Aorta (tissue), 5 donors: Measurements from ENCODE around the gene PUM2. TPM values are rescaled to one million over a fixed set of nuclear protein-coding genes. Genes with fewer than 3 reads are reported as not detected.

Source experiments
- ATAC-seq: fragments of 200-7000 bp; cut with Tn5 transposase; one replicate; pipeline ENCODE4 v1.9.1; 2022; ENCODE audit warnings: moderate library complexity; ENCODE audit not compliant: low FRiP score
- DNase-seq, 2 donors: peaks; one replicate each; pipeline ENCODE4 v3.0.0-alpha.2; 2020
- H3K27ac ChIP-seq, 2 donors: one replicate each; pipeline ENCODE4 v1.5.1; 2013; ENCODE audit warnings: low read length in 2 of 2, mild to moderate bottlenecking in 2 of 2, moderate library complexity in 2 of 2, control low read depth in 1 of 2, inconsistent platforms in 1 of 2, low read depth in 1 of 2
- H3K27me3 ChIP-seq, 2 donors: one replicate each; pipeline ENCODE4 v1.6.1; 2013; ENCODE audit warnings: control low read depth in 1 of 2, low read length in 1 of 2, mild to moderate bottlenecking in 1 of 2, moderate library complexity in 1 of 2; ENCODE audit not compliant: insufficient read depth in 2 of 2, control insufficient read depth in 1 of 2
- H3K36me3 ChIP-seq, 2 donors: one replicate each; pipeline ENCODE4 v1.6.1; 2013; ENCODE audit warnings: control low read depth in 1 of 2, low read length in 1 of 2, mild to moderate bottlenecking in 1 of 2; ENCODE audit not compliant: insufficient read depth in 2 of 2, control insufficient read depth in 1 of 2
- H3K4me1 ChIP-seq, 2 donors: one replicate each; pipeline ENCODE4 v1.6.1; 2013; ENCODE audit warnings: low read length in 2 of 2, control low read depth in 1 of 2, mild to moderate bottlenecking in 1 of 2, moderate library complexity in 1 of 2; ENCODE audit not compliant: insufficient read depth in 2 of 2, control insufficient read depth in 1 of 2
- H3K4me3 ChIP-seq, 2 donors: one replicate each; pipeline ENCODE4 v1.5.1; 2013; ENCODE audit warnings: low read length in 2 of 2, control low read depth in 1 of 2, mild to moderate bottlenecking in 1 of 2
- H3K9me3 ChIP-seq: one replicate; pipeline ENCODE4 v1.6.1; 2013; ENCODE audit warnings: mild to moderate bottlenecking, low read length; ENCODE audit not compliant: control insufficient read depth
- WGBS, 2 donors: extraction: QIAGEN DNeasy Blood & Tissue Kit; methylation state at CpG; one replicate each; pipeline ENCODE4 v1.1.7; 2013; 5-methylcytosine and 5-hydroxymethylcytosine counted together
- intact Hi-C, 2 donors: fragments of 100-400 bp; cut with DNase I; formaldehyde crosslinking; loops; one replicate each; pipeline versions ENCODE4 v1.14.2 to v1.15.0; 2022
- polyA plus RNA-seq, 2 donors: library from polyadenylated mRNA; stranded (reverse); fragments of 200-250 nt; gene quantifications; one replicate each; pipeline ENCODE4 v1.2.3, GENCODE V29; 2013
- total RNA-seq, 2 donors: library from RNA; stranded (reverse); fragmentation: NEBNext Ultra II Directional; extraction: Animal tissue kit (Norgen Biotek cat#: 25700); gene quantifications; one replicate each; pipeline ENCODE4 v1.2.1, GENCODE V29; 2021
- donor health status: healthy with polysubstance abuse.
- donor health status: Bipolar disorder and iron deficiency.
- donor health status: DM: no; HTN: no; CAD: no.
- donor health status: DM: no; HTN: no; CAD: no.
- donor health status: DM: yes; HTN: yes; CAD: no.

PUM2 gene
- total and polyA plus RNA-seq, 4 donors, result 21.3 to 104 (median 57.2) TPM

DNA sequence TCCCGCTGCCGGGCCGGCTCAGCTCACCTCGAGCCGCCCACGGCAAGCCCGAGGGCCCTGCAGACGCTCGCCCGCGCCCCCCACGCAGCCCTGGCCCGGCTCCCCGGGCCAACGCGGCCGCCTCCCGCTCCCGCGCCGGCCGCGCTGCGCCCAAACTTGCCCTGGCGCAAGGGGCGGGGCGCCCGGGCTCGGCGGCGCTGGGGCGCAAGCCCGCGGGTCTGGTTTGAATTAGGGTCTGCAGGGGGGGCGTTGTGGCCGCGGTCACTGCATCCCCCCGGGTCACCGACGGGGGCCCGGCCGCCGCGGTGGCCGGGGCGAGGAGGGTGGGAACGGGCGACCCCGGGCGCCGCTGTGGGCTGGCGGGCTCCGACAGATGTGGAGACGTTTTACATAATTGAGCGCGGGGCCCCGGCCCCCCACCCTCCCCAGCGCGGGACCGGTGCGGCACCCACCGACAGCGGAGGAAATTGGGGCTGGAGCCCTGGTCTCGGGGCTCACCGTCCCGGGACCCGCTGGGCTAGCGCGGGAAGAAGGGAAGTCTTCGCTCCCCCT is 126.4 kb downstream of the PUM2 start:
- Histone ChIP-seq H3K9me3 (no peaks in the 10 kb centered on the region), H3K36me3 (no peaks in the 10 kb centered on the region), H3K4me3 (peak overlapping the region; percentile 51 to 59), H3K27ac (no peak overlapping the region), H3K4me1 (no peaks in the 10 kb centered on the region), H3K27me3 (no peaks in the 10 kb centered on the region)
- 1% methylated on average over 46 to 70 of the region's 70 CpGs for WGBS, 2 donors
- ATAC-seq (no peak), DNase-seq (no peak)
- intact Hi-C loops, result loop anchor here (5.0 kb wide), 1 partner anchor 87 kb away; no protein-coding TSS in a partner anchor

DNA sequence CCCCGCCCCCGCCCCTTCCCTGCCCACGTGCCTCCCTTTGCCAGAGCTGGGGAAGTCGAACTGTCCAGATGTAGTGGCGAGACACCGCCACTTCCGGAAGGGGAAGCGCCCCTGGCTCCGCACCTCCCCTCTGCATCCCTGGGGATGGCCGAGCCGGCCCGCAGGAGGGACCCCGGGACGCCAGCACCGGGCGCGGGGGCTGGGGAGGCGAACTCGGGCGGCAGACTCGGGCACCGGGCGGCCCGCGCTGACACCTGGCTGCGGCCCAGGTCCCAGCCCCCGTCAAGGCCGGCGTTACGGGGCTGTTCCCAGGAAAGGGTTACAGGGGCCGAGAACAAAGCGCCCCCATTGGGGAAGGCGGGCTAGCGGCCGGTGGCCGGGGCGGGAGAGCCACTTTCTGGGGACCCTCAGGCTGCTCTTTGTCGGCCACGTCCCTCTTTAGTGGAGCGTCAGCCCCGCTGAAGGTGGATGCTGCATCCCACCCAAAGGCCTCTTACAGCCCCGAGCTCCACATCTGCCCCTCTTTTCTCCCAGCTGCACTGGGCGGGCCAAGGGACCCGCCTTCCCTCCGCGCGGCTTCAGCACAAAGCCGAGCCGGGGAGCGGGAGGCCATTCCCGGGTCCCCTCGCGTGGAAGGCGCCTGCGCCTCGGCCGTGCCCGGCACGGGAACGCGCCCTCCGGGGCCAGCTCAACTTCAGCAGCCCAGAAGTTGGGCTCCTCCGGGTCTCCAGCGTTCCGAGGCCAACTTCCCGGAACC is 127.1 kb downstream of the PUM2 start:
- H3K27ac ChIP-seq, result no peak overlapping the region
- DNase-seq, result peak in 1 of 2 donors; percentile 84
- H3K27me3 ChIP-seq, result no peaks in the 10 kb centered on the region
- intact Hi-C loops, result loop anchor here (5.0 kb wide), 1 partner anchor 86 kb away; no protein-coding TSS in a partner anchor
- no peaks in the 10 kb centered on the region for H3K9me3 ChIP-seq
- 0% methylated on average over 45 to 66 of the region's 66 CpGs for WGBS, 2 donors
- H3K4me3 ChIP-seq, result peak overlapping the region; percentile 51 to 59
- peak; percentile 21 for ATAC-seq
- H3K36me3 ChIP-seq, result no peaks in the 10 kb centered on the region
- no peaks in the 10 kb centered on the region for H3K4me1 ChIP-seq

DNA sequence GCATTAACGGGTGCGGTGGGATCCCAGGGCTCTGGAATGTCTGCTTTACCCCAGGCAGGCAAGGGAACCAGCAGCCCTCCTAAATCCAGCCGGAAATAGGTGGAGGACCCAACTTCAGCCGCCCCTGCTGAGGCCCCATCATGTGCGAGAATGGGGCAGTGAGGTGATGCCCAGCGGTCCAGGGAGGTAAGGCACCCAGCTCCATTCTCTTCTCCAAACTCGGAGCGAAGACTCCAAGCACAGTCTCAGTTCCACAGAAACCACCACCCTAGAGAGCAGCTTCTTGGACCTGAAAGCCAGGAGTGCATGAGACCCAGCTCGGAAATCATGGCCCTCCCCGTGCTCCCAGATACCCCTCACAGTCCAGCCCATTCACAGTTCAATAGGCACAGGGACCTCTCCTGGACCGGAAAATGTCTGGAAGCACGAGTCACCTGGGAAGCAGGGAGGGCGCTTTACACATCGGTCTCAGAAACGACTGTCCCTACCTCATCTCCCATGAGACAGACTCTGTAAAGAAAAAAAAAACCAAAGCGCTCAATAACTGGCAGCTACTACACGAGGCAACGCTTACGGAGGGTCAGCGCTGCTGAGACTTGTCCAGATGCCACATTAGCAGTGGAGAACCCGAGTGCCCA is 127.8 kb downstream of the PUM2 start:
- Histone ChIP-seq H3K9me3 (no peaks in the 10 kb centered on the region), H3K27me3 (no peaks in the 10 kb centered on the region), H3K27ac (no peak overlapping the region), H3K4me3 (no peak overlapping the region), H3K36me3 (no peaks in the 10 kb centered on the region), H3K4me1 (no peaks in the 10 kb centered on the region)
- WGBS, 2 donors, result 38 to 39% methylated on average over 21 of the region's 21 CpGs
- DNase-seq (peak in 1 of 2 donors; percentile 66), ATAC-seq (no peak)
- intact Hi-C loops, result loop anchor here (5.0 kb wide), 1 partner anchor 86 kb away; no protein-coding TSS in a partner anchor

DNA sequence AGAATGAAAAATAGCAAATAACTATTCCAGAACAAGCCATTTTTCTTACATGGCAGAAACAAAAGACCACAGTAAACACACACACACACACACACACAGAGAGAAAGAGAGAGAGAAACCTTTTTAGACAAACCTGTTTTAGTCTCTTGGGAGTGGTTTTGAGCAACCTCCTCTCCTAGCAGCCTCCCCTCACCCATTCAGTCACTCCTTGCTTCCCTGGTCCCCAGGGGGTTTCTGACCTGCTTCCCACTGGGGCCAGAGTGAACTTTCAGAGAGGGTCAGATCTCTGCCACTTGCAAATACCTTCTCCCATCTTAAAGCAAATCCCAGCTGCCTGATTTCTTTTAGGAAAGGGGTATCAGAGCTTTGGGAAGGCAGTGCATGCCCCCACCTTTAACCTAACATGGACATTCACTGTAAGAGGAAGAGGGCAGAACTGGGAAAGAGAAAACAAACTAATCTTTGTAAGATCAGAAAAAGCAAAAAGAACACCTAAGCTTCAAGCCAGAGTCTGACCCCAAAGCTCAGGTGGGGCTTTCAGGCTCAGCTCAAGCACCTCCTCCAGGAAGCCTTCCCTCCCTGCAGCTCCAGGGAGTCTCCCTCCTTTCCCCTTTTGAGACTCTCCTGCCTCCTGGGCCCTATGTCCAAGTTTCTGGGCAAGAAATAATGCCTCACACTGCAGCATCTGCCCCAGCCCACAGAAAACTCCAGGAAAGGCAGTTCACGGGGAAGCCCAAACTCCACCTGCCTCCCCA is 128.5 kb downstream of the PUM2 start:
- ATAC-seq, result no peak
- Histone ChIP-seq H3K4me1 (no peaks in the 10 kb centered on the region), H3K27ac (no peak overlapping the region), H3K27me3 (no peaks in the 10 kb centered on the region), H3K36me3 (no peaks in the 10 kb centered on the region), H3K9me3 (no peaks in the 10 kb centered on the region), H3K4me3 (no peak overlapping the region)
- WGBS, 2 donors, result 93 to 95% methylated on average over 1 of the region's 1 CpG
- intact Hi-C loops, result loop anchor here (5.0 kb wide), 1 partner anchor 85 kb away; no protein-coding TSS in a partner anchor
- no peak for DNase-seq

DNA sequence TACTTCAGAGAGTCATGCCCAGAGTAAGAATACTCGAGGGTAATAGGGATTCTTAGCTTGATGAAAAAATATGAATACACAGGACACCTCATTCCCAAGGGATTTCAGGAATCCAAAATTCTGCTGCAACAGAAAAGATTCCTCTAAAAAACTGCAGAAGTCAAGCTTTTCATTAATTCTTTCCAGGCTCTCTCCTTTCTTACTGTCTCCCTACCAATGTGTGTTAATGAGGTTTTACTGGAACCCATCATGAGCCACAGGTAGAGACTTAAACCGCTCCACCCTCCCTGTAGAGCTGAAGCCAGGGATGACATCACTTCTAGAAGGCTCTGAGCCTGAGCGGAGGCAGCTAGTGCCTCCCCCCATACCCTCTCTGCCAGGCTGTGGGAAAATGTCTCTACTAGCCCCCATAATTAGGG is 129.1 kb downstream of the PUM2 start:
- Histone ChIP-seq H3K4me1 (no peaks in the 10 kb centered on the region), H3K9me3 (no peaks in the 10 kb centered on the region), H3K27me3 (no peaks in the 10 kb centered on the region), H3K27ac (no peak overlapping the region), H3K36me3 (no peaks in the 10 kb centered on the region), H3K4me3 (no peak overlapping the region)
- WGBS, 2 donors, result 49 to 53% methylated on average over 3 of the region's 3 CpGs
- ATAC-seq (no peak), DNase-seq (no peak)
- intact Hi-C loops, result loop anchor here (5.0 kb wide), 1 partner anchor 84 kb away; no protein-coding TSS in a partner anchor

DNA sequence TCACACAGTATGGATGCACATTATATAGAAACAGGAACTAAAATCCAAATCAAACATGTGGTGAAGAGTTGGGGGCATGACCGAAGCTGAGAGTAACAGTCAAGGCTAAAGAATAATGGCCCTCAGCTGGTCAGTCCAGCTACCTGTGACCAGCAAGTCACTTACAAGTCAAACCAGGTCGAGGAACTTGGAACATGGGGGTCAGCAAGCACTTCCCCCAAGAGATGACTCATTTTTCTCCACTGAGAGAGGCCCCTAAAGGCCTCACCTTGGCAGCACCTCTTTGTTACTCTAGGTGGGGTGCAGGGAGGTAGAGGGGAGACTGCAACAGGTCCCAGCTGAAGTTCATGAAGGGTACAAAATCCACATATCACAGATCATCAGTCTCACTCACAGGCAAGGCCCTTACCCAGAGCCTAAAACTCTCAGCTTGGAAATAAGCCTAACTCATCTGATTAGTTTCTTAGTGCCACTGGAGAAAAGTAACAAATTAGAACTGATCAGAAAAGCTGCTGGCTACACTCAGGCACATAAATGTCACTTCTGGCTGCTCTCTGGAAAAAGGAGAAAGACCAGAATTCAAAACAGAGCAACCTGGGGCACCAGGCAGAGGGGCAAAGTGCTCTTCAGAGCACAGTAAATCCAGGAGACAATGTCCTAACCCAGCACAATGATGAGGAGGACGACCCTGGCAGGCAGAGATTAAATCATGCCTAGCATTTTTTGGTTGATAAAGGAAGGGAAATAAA is 129.7 kb downstream of the PUM2 start:
- intact Hi-C loops, result loop anchor here (5.0 kb wide), 1 partner anchor 84 kb away; no protein-coding TSS in a partner anchor
- no peaks in the 10 kb centered on the region for H3K27me3 ChIP-seq
- no peak for ATAC-seq
- H3K36me3 ChIP-seq, result no peaks in the 10 kb centered on the region
- no peak overlapping the region for H3K27ac ChIP-seq
- no peak overlapping the region for H3K4me3 ChIP-seq
- peak in 1 of 2 donors; percentile 3 for DNase-seq
- no peaks in the 10 kb centered on the region for H3K9me3 ChIP-seq
- no peaks in the 10 kb centered on the region for H3K4me1 ChIP-seq
- 79 to 81% methylated on average over 3 of the region's 3 CpGs for WGBS, 2 donors

DNA sequence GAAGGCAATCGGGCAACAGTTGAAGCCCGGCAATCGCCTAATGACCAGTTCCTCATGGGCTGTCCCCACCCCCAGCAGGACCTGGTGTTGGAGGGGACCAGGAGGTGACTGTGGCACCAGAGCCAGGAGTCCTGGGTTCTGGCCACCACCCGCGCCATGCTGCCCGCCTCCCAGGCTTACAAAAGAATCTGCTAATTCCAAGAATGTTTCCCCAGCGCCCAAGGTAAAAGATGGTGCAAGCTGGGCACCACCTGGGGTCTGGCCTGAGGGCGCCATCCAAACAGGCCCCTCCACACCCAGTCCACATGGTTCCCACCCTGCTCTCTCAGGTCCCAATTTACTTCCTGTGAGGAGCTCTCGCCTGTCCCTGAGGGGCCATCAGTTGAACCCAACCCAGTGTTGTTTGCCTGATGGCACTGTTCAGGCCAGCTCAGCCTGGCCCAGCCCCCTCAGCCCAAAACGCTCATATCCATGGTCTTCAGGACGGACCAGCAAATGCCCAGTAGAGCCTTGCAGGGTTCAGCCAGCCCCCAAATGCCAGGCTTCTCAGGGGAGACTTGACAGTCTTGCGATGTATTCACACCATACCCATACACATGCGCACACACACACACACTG is 130.8 kb downstream of the PUM2 start:
- Histone ChIP-seq H3K4me3 (no peak overlapping the region), H3K27ac (no peak overlapping the region), H3K27me3 (no peaks in the 10 kb centered on the region), H3K9me3 (no peaks in the 10 kb centered on the region), H3K36me3 (no peaks in the 10 kb centered on the region), H3K4me1 (no peaks in the 10 kb centered on the region)
- ATAC-seq (no peak), DNase-seq (peak in 1 of 2 donors; percentile 55)
- intact Hi-C loops, result loop anchor here (5.0 kb wide), 1 partner anchor 83 kb away; no protein-coding TSS in a partner anchor
- WGBS, 2 donors, result 96 to 98% methylated on average over 13 of the region's 13 CpGs
